Liver (tissue), 3 donors: ENCODE results near the gene SLC28A3.

ENCODE experiments used
- CTCF ChIP-seq: fragments of 150-350 bp; IDR thresholded peaks from 2 replicates; pipeline ENCODE4 v1.5.1; 2017; ENCODE audit warnings: improper control_type of control experiment, low read depth, low read length; ENCODE audit not compliant: missing input control
- GABPA ChIP-seq, 2 donors: IDR thresholded peaks in 1 of 2; conservative IDR thresholded peaks in 1 of 2; 2 replicates each; pipeline ENCODE4 v1.6.1; 2016; ENCODE audit warnings: antibody characterized with exemption in 2 of 2, mild to moderate bottlenecking in 1 of 2, moderate library complexity in 1 of 2
- HNF4A ChIP-seq, 2 donors: conservative IDR thresholded peaks; 2 replicates each; pipeline ENCODE4 v1.6.1; 2016; ENCODE audit warnings: antibody characterized with exemption in 2 of 2, mild to moderate bottlenecking in 2 of 2
- HNF4G ChIP-seq: IDR thresholded peaks from 2 replicates; pipeline ENCODE4 v1.6.1; 2016; ENCODE audit warnings: antibody characterized with exemption
- JUND ChIP-seq, 2 donors: IDR thresholded peaks; 2 replicates each; pipeline ENCODE4 v1.6.1; 2016; ENCODE audit warnings: antibody characterized with exemption in 2 of 2
- MAX ChIP-seq: IDR thresholded peaks from 2 replicates; pipeline ENCODE4 v1.6.1; 2016; ENCODE audit warnings: antibody characterized with exemption
- NR2F2 ChIP-seq: IDR thresholded peaks from 2 replicates; pipeline ENCODE4 v1.6.1; 2016; ENCODE audit warnings: antibody characterized with exemption
- RAD21 ChIP-seq, 2 donors: IDR thresholded peaks; 2 replicates each; pipeline ENCODE4 v1.6.1; 2016; ENCODE audit warnings: antibody characterized with exemption in 2 of 2, mild to moderate bottlenecking in 2 of 2
- REST ChIP-seq: IDR thresholded peaks from 2 replicates; pipeline ENCODE4 v1.6.1; 2016; ENCODE audit warnings: antibody characterized with exemption, mild to moderate bottlenecking
- RXRA ChIP-seq, 2 donors: IDR thresholded peaks; 2 replicates each; pipeline ENCODE4 v1.6.1; 2017 to 2018; ENCODE audit warnings: antibody characterized with exemption in 2 of 2, mild to moderate bottlenecking in 1 of 2
- TAF1 ChIP-seq: conservative IDR thresholded peaks from 2 replicates; pipeline ENCODE4 v1.6.1; 2016; ENCODE audit warnings: antibody characterized with exemption, mild to moderate bottlenecking
- YY1 ChIP-seq: IDR thresholded peaks from 2 replicates; pipeline ENCODE4 v1.6.1; 2016; ENCODE audit warnings: antibody characterized with exemption, mild to moderate bottlenecking
- ZBTB33 ChIP-seq: IDR thresholded peaks from 2 replicates; pipeline ENCODE4 v1.6.1; 2016; ENCODE audit warnings: antibody characterized with exemption
- donor health status: healthy.
- donor health status: healthy.

- TF ChIP-seq CTCF (no peak), TAF1 (no peak), RAD21 (IDR thresholded peaks at IDR 0.05) (no peak), YY1 (no peak), ZBTB33 (no peak), REST (no peak), NR2F2 (no peak), HNF4G (no peak), GABPA (IDR thresholded peaks at IDR 0.05 in 1 of 2, conservative IDR thresholded peaks at IDR 0.05 in 1 of 2) (no peak), RXRA (IDR thresholded peaks at IDR 0.05) (no peak), MAX (no peak), HNF4A (conservative IDR thresholded peaks at IDR 0.05) (no peak), JUND (IDR thresholded peaks at IDR 0.05) (no peak)
Measured at GRCh38 chr9:84254972-84255371, 85.6 kb downstream of the SLC28A3 start.
